Ectodermal cell (in vitro differentiated cells): ENCODE data around the gene UCP2.
A peak's percentile ranks its signal among the peaks of the same experiment; 100 is the strongest.
"Not testable (repeated sequence)": the region's sequence is repeated elsewhere in the genome, so short reads cannot be mapped to it uniquely, and the experiment has no call there.

Experiments
- H3K27ac ChIP-seq: 2 replicates; pipeline ENCODE4 v1.7.0; 2013; ENCODE audit warnings: mild to moderate bottlenecking, low read depth, low read length; ENCODE audit not compliant: insufficient read depth, poor library complexity, severe bottlenecking
- H3K27me3 ChIP-seq: 2 replicates; pipeline ENCODE4 v1.7.0; 2013; ENCODE audit warnings: mild to moderate bottlenecking, low read length; ENCODE audit not compliant: insufficient read depth, control insufficient read depth, poor library complexity, severe bottlenecking
- H3K36me3 ChIP-seq: one replicate; pipeline ENCODE4 v1.7.0; 2013; ENCODE audit warnings: low read length; ENCODE audit not compliant: control insufficient read depth, insufficient read depth
- H3K4me1 ChIP-seq: one replicate; pipeline ENCODE4 v1.7.0; 2013; ENCODE audit warnings: low read length; ENCODE audit not compliant: control insufficient read depth, insufficient read depth
- H3K4me3 ChIP-seq: 2 replicates; pipeline ENCODE4 v1.7.0; 2013; ENCODE audit warnings: low read depth, low read length, control low read depth; ENCODE audit not compliant: insufficient read depth
- H3K9me3 ChIP-seq: 2 replicates; pipeline ENCODE4 v1.7.0; 2013; ENCODE audit warnings: mild to moderate bottlenecking, low read length, moderate library complexity; ENCODE audit not compliant: control insufficient read depth
- WGBS, 2 experiments: methylation state at CpG; one replicate each; pipeline ENCODE4 v1.1.7; 2013; ENCODE audit warnings: missing lambda C conversion rate in 2 of 2; 5-methylcytosine and 5-hydroxymethylcytosine counted together

The UCP2 gene

GRCh38 chr11:73990730-73991129 lies 8.1 kb upstream of the UCP2 start:
- 88 to 93% methylated on average over 1 to 2 of the region's 2 CpGs for WGBS, 2 experiments
- Histone ChIP-seq H3K9me3 (no peaks in the 10 kb centered on the region), H3K4me3 (no peak overlapping the region), H3K27me3 (no peaks in the 10 kb centered on the region), H3K27ac (no peak overlapping the region), H3K4me1 (no peaks in the 10 kb centered on the region), H3K36me3 (no peaks in the 10 kb centered on the region)

GRCh38 chr11:73989156-73989555 lies 6.5 kb upstream of the UCP2 start:
- H3K27me3 ChIP-seq = no peaks in the 10 kb centered on the region
- H3K9me3 ChIP-seq = no peaks in the 10 kb centered on the region
- H3K4me3 ChIP-seq = no peak overlapping the region
- 90 to 94% methylated on average over 4 of the region's 6 CpGs for WGBS, 2 experiments
- no peaks in the 10 kb centered on the region for H3K36me3 ChIP-seq
- peaks cover under 1% of the 10 kb centered on the region for H3K4me1 ChIP-seq
- H3K27ac ChIP-seq = no peak overlapping the region

- Histone ChIP-seq H3K4me3 (no peak overlapping the region), H3K9me3 (no peaks in the 10 kb centered on the region), H3K27ac (no peak overlapping the region), H3K4me1 (peaks cover 10% of the 10 kb centered on the region), H3K27me3 (no peaks in the 10 kb centered on the region), H3K36me3 (no peaks in the 10 kb centered on the region)
- WGBS, 2 experiments = 88 to 93% methylated on average over 6 to 7 of the region's 7 CpGs
Observed at GRCh38 chr11:73988227-73988626, 5.6 kb upstream of the UCP2 start.

GRCh38 chr11:73985661-73986060 lies 3.0 kb upstream of the UCP2 start:
- not testable (repeated sequence) for H3K27me3 ChIP-seq, H3K4me3 ChIP-seq, H3K36me3 ChIP-seq, H3K27ac ChIP-seq, H3K9me3 ChIP-seq
- 92 to 93% methylated on average over 4 of the region's 4 CpGs for WGBS, 2 experiments
- peaks cover 20% of the 10 kb centered on the region for H3K4me1 ChIP-seq

- Histone ChIP-seq H3K27ac (peak overlapping the region; percentile 69), H3K9me3 (no peaks in the 10 kb centered on the region), H3K4me3 (peak overlapping the region; percentile 57), H3K36me3 (peaks cover 14% of the 10 kb centered on the region), H3K27me3 (no peaks in the 10 kb centered on the region), H3K4me1 (peaks cover 28% of the 10 kb centered on the region)
- 74 to 79% methylated on average over 18 of the region's 18 CpGs for WGBS, 2 experiments
Observed at GRCh38 chr11:73983741-73984538, 1.3 kb upstream of the UCP2 start.

- H3K36me3 ChIP-seq = peaks cover 22% of the 10 kb centered on the region
- 1% methylated on average over 56 of the region's 56 CpGs for WGBS, 2 experiments
- H3K4me3 ChIP-seq = peak overlapping the region; percentile 57
- H3K4me1 ChIP-seq = peaks cover 28% of the 10 kb centered on the region
- H3K27me3 ChIP-seq = no peaks in the 10 kb centered on the region
- no peaks in the 10 kb centered on the region for H3K9me3 ChIP-seq
- H3K27ac ChIP-seq = peak overlapping the region; percentile 82
Observed at GRCh38 chr11:73982990-73983740, 522 bp upstream of the UCP2 start.

GRCh38 chr11:73981051-73981805 lies 1.4 kb downstream of the UCP2 start:
- Histone ChIP-seq H3K36me3 (peaks cover 41% of the 10 kb centered on the region), H3K4me1 (peaks cover 28% of the 10 kb centered on the region), H3K27ac (no peak overlapping the region), H3K27me3 (no peaks in the 10 kb centered on the region), H3K9me3 (no peaks in the 10 kb centered on the region), H3K4me3 (peak overlapping the region; percentile 57)
- WGBS, 2 experiments = 88 to 92% methylated on average over 12 to 13 of the region's 13 CpGs

GRCh38 chr11:73980001-73980961 lies 2.4 kb downstream of the UCP2 start:
- Histone ChIP-seq H3K36me3 (peaks cover 51% of the 10 kb centered on the region), H3K4me1 (peaks cover 28% of the 10 kb centered on the region), H3K27me3 (no peaks in the 10 kb centered on the region), H3K27ac (no peak overlapping the region), H3K4me3 (peak overlapping the region; percentile 57), H3K9me3 (no peaks in the 10 kb centered on the region)
- WGBS, 2 experiments = 85 to 87% methylated on average over 6 of the region's 6 CpGs

GRCh38 chr11:73978576-73979086 lies 4.0 kb downstream of the UCP2 start:
- Histone ChIP-seq H3K36me3 (peaks cover 52% of the 10 kb centered on the region), H3K27me3 (no peaks in the 10 kb centered on the region), H3K4me1 (peaks cover 22% of the 10 kb centered on the region), H3K9me3 (no peaks in the 10 kb centered on the region), H3K4me3 (no peak overlapping the region), H3K27ac (no peak overlapping the region)
- whole genome bisulfite sequencing, 2 experiments = 89 to 95% methylated on average over 3 of the region's 3 CpGs
